ENCODE data around the gene PKP4.

The PKP4 gene

GRCh38 chr2:158502974-158503373 is 46.2 kb downstream of the PKP4 start:
- no peaks in the 10 kb centered on the region for H3K9me3 Mint-ChIP-seq
- H3K27ac Mint-ChIP-seq, result no peak overlapping the region
- H3K27me3 Mint-ChIP-seq, result no peaks in the 10 kb centered on the region
- peaks cover 4% of the 10 kb centered on the region for H3K4me1 Mint-ChIP-seq
- H3K4me3 Mint-ChIP-seq, result no peak overlapping the region
- H3K36me3 Mint-ChIP-seq, result peaks cover 6% of the 10 kb centered on the region

GRCh38 chr2:158504088-158504487 is 47.3 kb downstream of the PKP4 start:
- Mint-ChIP-seq H3K36me3 (peaks cover 6% of the 10 kb centered on the region), H3K27ac (no peak overlapping the region), H3K4me1 (no peaks in the 10 kb centered on the region), H3K27me3 (no peaks in the 10 kb centered on the region), H3K9me3 (no peaks in the 10 kb centered on the region), H3K4me3 (no peak overlapping the region)

- Mint-ChIP-seq H3K9me3 (no peaks in the 10 kb centered on the region), H3K27me3 (no peaks in the 10 kb centered on the region), H3K4me3 (no peak overlapping the region), H3K27ac (no peak overlapping the region), H3K4me1 (peaks cover 5% of the 10 kb centered on the region), H3K36me3 (peaks cover 1% of the 10 kb centered on the region)
These were observed 48.7 kb downstream of the PKP4 start for GRCh38 chr2:158505448-158505934.

- Mint-ChIP-seq H3K4me3 (no peak overlapping the region), H3K4me1 (peaks cover 5% of the 10 kb centered on the region), H3K36me3 (peaks cover 1% of the 10 kb centered on the region), H3K27me3 (no peaks in the 10 kb centered on the region), H3K27ac (no peak overlapping the region), H3K9me3 (no peaks in the 10 kb centered on the region)
These were observed 50.4 kb downstream of the PKP4 start for GRCh38 chr2:158507141-158507540.

GRCh38 chr2:158507679-158508078 is 50.9 kb downstream of the PKP4 start:
- Mint-ChIP-seq H3K27ac (no peak overlapping the region), H3K36me3 (peaks cover 1% of the 10 kb centered on the region), H3K4me1 (peaks cover 5% of the 10 kb centered on the region), H3K4me3 (no peak overlapping the region), H3K9me3 (no peaks in the 10 kb centered on the region), H3K27me3 (no peaks in the 10 kb centered on the region)

- Mint-ChIP-seq H3K27ac (no peak overlapping the region), H3K4me3 (no peak overlapping the region), H3K9me3 (no peaks in the 10 kb centered on the region), H3K27me3 (no peaks in the 10 kb centered on the region), H3K4me1 (peaks cover 5% of the 10 kb centered on the region), H3K36me3 (peaks cover 7% of the 10 kb centered on the region)
These were observed 53.4 kb downstream of the PKP4 start for GRCh38 chr2:158509928-158510797.

- peaks cover 8% of the 10 kb centered on the region for H3K36me3 Mint-ChIP-seq
- no peak overlapping the region for H3K27ac Mint-ChIP-seq
- peaks cover 5% of the 10 kb centered on the region for H3K4me1 Mint-ChIP-seq
- H3K4me3 Mint-ChIP-seq, result no peak overlapping the region
- H3K27me3 Mint-ChIP-seq, result no peaks in the 10 kb centered on the region
- H3K9me3 Mint-ChIP-seq, result no peaks in the 10 kb centered on the region
These were observed 54.1 kb downstream of the PKP4 start for GRCh38 chr2:158510887-158511286.

GRCh38 chr2:158511706-158512105 is 55.0 kb downstream of the PKP4 start:
- H3K36me3 Mint-ChIP-seq, result peaks cover 8% of the 10 kb centered on the region
- H3K4me3 Mint-ChIP-seq, result no peak overlapping the region
- no peaks in the 10 kb centered on the region for H3K27me3 Mint-ChIP-seq
- H3K27ac Mint-ChIP-seq, result no peak overlapping the region
- H3K9me3 Mint-ChIP-seq, result no peaks in the 10 kb centered on the region
- H3K4me1 Mint-ChIP-seq, result peaks cover 5% of the 10 kb centered on the region

- Mint-ChIP-seq H3K4me1 (peaks cover 5% of the 10 kb centered on the region), H3K27me3 (no peaks in the 10 kb centered on the region), H3K36me3 (peaks cover 8% of the 10 kb centered on the region), H3K4me3 (no peak overlapping the region), H3K9me3 (no peaks in the 10 kb centered on the region), H3K27ac (no peak overlapping the region)
These were observed 55.6 kb downstream of the PKP4 start for GRCh38 chr2:158512323-158512722.

GRCh38 chr2:158513841-158514240 is 57.1 kb downstream of the PKP4 start:
- Mint-ChIP-seq H3K4me3 (no peak overlapping the region), H3K36me3 (peaks cover 11% of the 10 kb centered on the region), H3K4me1 (peaks cover 9% of the 10 kb centered on the region), H3K27ac (no peak overlapping the region), H3K27me3 (no peaks in the 10 kb centered on the region), H3K9me3 (no peaks in the 10 kb centered on the region)

GRCh38 chr2:158518084-158518483 is 61.3 kb downstream of the PKP4 start:
- H3K9me3 Mint-ChIP-seq, result no peaks in the 10 kb centered on the region
- H3K4me1 Mint-ChIP-seq, result peaks cover 3% of the 10 kb centered on the region
- peaks cover 16% of the 10 kb centered on the region for H3K36me3 Mint-ChIP-seq
- no peaks in the 10 kb centered on the region for H3K27me3 Mint-ChIP-seq
- no peak overlapping the region for H3K27ac Mint-ChIP-seq
- no peak overlapping the region for H3K4me3 Mint-ChIP-seq

GRCh38 chr2:158519481-158519880 is 62.7 kb downstream of the PKP4 start:
- H3K27me3 Mint-ChIP-seq, result no peaks in the 10 kb centered on the region
- no peak overlapping the region for H3K27ac Mint-ChIP-seq
- no peak overlapping the region for H3K4me3 Mint-ChIP-seq
- H3K9me3 Mint-ChIP-seq, result no peaks in the 10 kb centered on the region
- H3K4me1 Mint-ChIP-seq, result peaks cover 3% of the 10 kb centered on the region
- H3K36me3 Mint-ChIP-seq, result peaks cover 11% of the 10 kb centered on the region

- Mint-ChIP-seq H3K4me1 (no peaks in the 10 kb centered on the region), H3K27me3 (no peaks in the 10 kb centered on the region), H3K4me3 (no peak overlapping the region), H3K27ac (no peak overlapping the region), H3K36me3 (peaks cover 3% of the 10 kb centered on the region), H3K9me3 (no peaks in the 10 kb centered on the region)
These were observed 72.9 kb downstream of the PKP4 start for GRCh38 chr2:158529379-158530259.

- Mint-ChIP-seq H3K36me3 (peaks cover 3% of the 10 kb centered on the region), H3K4me3 (no peak overlapping the region), H3K27ac (no peak overlapping the region), H3K9me3 (no peaks in the 10 kb centered on the region), H3K4me1 (no peaks in the 10 kb centered on the region), H3K27me3 (no peaks in the 10 kb centered on the region)
These were observed 74.1 kb downstream of the PKP4 start for GRCh38 chr2:158530829-158531228.

GRCh38 chr2:158533009-158533408 is 76.3 kb downstream of the PKP4 start:
- Mint-ChIP-seq H3K36me3 (peaks cover 3% of the 10 kb centered on the region), H3K27ac (no peak overlapping the region), H3K9me3 (no peaks in the 10 kb centered on the region), H3K4me1 (no peaks in the 10 kb centered on the region), H3K4me3 (no peak overlapping the region), H3K27me3 (no peaks in the 10 kb centered on the region)
